ENCODE data around the gene TANGO2. TPM values are rescaled to one million over a fixed set of nuclear protein-coding genes. Genes with fewer than 3 reads are reported as not detected.

TANGO2 gene
- total RNA-seq, 1 donor from 2014 or later: 44.2 TPM

DNA sequence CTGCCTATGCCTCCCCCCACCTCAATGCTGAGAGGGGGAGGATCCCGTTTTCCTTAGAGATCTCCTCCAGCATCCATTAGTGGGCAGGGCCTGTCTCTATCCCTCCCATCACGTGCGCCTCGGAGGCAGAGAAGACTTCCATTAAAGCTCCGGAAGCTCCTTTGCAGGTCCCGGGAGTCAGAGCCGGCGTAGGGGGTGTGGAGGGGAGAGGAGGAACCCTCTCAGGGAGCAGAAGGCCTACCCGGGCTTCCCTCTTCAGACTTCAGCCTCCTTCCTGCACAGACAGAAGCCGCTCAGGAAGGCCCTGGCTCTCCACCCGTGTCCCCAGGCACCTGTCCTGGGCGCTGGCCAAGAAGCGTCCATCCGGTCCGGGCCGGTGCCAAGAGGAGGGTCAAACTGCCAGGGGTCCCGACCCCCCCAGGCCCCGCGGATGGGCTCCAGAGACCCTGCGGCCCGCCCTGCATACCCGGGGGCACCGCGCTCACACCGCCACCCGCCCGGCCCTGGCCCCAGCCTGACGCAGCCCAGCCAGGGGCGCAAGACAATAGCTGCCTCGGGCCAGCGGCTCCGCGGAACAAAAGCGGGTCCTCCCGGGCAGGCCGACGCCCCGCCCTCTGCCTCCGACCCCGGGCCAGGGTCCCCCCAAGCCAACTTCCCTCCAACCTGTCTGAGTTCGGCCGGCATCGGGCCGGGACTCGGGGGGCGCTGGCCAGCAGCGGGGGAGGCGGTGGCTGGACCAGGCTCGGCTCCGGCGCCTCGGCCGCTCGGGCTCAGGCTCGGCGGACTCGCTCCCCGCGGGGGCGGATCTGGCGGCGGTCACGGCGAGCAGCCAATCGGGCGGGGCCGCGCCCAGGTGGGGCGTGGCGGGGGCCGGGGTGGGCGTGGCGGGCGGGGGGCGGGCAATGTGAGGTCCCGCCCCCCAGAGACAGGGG, 34.2 kb upstream of the TANGO2 start:
- FAIRE-seq: no peak
- Histone ChIP-seq H3K36me3 (ENCODE audit: control insufficient read depth, insufficient read depth, low read length) (no peaks in the 10 kb centered on the region), H3K4me3 (ENCODE audit: low read depth, low read length) (peak overlapping the region; percentile 57), H3K27me3 (ENCODE audit: control insufficient read depth, insufficient read depth, low read length) (no peaks in the 10 kb centered on the region)
- DNase-seq (ENCODE audit: low read depth): peak; percentile 37
- TF ChIP-seq, protein P1, sequence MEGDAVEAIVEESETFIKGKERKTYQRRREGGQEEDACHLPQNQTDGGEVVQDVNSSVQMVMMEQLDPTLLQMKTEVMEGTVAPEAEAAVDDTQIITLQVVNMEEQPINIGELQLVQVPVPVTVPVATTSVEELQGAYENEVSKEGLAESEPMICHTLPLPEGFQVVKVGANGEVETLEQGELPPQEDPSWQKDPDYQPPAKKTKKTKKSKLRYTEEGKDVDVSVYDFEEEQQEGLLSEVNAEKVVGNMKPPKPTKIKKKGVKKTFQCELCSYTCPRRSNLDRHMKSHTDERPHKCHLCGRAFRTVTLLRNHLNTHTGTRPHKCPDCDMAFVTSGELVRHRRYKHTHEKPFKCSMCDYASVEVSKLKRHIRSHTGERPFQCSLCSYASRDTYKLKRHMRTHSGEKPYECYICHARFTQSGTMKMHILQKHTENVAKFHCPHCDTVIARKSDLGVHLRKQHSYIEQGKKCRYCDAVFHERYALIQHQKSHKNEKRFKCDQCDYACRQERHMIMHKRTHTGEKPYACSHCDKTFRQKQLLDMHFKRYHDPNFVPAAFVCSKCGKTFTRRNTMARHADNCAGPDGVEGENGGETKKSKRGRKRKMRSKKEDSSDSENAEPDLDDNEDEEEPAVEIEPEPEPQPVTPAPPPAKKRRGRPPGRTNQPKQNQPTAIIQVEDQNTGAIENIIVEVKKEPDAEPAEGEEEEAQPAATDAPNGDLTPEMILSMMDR (IDR thresholded peaks at IDR 0.05; ENCODE audit: insufficient read depth, low read length, severe bottlenecking): no peak

DNA sequence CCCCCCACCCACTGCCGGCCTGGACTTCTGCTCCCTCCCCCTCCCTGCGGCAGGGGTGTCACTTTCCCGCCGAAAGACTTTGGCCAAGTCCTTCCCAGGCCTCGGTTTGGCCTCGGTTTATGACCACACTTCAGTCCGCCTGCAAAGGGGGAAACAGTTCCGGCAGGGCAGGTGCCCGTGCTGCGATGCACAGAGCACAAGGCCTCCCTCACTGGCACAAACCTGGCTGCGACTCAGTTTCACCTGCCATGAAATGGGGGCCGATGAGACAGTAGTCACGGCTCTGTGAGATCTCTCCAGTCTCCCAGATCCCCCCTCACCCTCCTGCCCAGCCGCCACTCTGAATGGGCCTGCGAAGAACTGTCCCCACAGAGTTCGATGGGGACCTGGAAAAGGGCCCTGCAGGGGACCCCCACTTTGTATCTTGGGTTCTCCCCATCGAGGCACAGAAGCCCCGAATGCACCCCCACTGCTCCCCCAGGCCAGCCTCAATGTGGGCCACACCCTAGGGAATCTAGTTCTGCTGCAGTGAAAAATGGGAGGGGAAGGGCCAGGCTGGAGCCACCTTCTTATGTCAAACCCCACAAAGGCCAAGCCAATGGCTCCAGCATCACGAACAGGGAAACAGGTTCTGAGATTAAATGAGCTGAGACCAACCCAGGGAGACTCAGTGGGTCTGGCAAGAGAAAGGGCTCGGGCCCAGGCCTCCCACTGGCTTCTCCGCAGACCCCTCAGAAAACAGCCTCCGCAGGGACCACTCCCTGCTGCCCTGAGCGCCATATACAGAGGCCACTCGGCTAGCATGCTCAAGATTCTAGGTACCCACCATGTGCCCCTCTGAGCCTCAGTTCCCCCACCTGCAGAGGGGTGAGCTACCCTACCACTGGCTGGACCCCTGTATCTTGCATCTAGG, 33.3 kb upstream of the TANGO2 start:
- no peak for DNase-seq (ENCODE audit: low read depth)
- no peak for FAIRE-seq
- H3K36me3 ChIP-seq (ENCODE audit: control insufficient read depth, insufficient read depth, low read length): no peaks in the 10 kb centered on the region
- no peak overlapping the region for H3K4me3 ChIP-seq (ENCODE audit: low read depth, low read length)
- H3K27me3 ChIP-seq (ENCODE audit: control insufficient read depth, insufficient read depth, low read length): no peaks in the 10 kb centered on the region
- TF ChIP-seq, protein P1 (IDR thresholded peaks at IDR 0.05; ENCODE audit: insufficient read depth, low read length, severe bottlenecking): no peak

DNA sequence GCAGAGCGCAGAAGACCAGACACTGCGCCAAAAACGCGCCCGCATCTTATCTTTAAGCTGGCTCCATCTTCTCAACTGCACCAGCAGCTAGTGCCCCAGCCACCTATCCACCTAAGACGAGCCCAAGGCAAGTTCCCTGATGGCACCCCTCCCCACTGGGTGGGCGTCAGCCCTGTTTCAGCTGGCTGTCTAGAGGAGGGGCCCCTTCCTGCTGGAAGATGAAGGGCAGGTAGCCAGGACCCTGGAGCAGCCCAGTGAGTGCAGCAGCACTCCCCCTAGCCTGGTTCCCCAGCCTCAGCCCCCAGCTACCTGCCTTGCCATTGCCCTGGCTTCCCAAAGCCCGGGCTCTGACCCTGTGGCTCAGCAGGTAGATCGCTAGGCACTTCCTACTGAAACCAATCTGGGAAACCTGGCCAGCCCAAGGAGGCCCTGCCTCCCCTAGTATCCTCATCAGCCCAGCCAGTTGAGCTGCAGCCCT, 32.5 kb upstream of the TANGO2 start:
- no peak for DNase-seq (ENCODE audit: low read depth)
- H3K4me3 ChIP-seq (ENCODE audit: low read depth, low read length): no peak overlapping the region
- TF ChIP-seq, protein P1 (IDR thresholded peaks at IDR 0.05; ENCODE audit: insufficient read depth, low read length, severe bottlenecking): no peak
- no peak for FAIRE-seq
- no peaks in the 10 kb centered on the region for H3K36me3 ChIP-seq (ENCODE audit: control insufficient read depth, insufficient read depth, low read length)
- H3K27me3 ChIP-seq (ENCODE audit: control insufficient read depth, insufficient read depth, low read length): no peaks in the 10 kb centered on the region

DNA sequence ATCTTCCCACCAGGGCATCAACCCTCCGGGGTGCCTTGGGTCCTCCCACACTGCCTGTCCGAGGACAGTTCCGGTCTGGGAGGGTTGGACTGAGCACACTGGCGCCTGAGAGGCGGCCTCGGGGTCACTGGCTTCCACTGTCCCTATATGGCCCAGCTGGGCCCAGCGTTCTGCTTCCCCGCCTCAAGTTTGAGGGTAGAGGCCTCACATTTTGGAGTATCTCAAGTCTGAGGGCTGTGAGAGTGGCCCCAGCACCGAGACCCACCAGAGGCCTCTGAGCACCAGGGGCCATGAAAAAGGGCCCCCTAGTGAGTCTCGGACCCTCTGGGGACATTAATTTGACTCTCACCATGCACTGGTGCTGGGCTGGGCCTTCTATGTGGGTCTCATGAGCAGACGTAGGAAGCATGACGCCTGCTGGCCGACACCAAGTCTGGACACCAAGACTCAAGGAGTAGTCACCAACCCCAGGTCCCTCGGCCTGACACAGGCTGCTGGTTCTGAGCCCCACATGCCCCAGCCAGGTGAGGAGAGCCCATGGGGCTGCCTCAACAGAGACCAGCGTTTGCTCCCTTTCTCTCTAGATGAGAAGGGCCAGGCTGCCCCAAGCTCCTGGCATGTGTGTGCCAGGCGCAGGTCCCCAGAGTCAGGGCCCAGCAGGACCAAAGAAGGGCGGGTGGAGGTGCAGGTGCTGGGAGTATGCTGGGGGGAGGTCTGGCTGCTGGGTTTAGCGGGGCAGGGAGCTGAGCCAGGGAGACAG, 31.8 kb upstream of the TANGO2 start:
- no peak for DNase-seq (ENCODE audit: low read depth)
- FAIRE-seq: no peak
- no peaks in the 10 kb centered on the region for H3K36me3 ChIP-seq (ENCODE audit: control insufficient read depth, insufficient read depth, low read length)

DNA sequence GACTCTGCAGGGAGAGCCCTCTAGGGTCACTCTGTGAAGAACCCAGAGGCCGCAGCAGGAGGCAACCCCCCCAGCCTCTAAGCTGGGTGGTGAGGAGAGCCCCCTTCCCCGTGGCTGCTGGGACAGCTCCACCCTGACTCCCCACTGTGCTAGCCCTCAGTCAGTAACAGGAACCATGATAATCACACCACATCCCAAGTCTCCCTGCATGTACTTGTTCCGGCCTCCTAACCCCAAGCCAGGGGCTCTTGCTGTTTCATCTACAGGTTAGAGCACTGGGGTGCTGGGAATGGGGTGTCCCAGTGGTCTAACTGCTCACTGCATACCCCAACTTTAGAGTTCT, 31.2 kb upstream of the TANGO2 start:
- H3K36me3 ChIP-seq (ENCODE audit: control insufficient read depth, insufficient read depth, low read length): no peaks in the 10 kb centered on the region

More for the DNA sequence above, 31.8 kb upstream of the TANGO2 start:
- Histone ChIP-seq H3K27me3 (ENCODE audit: control insufficient read depth, insufficient read depth, low read length) (no peaks in the 10 kb centered on the region), H3K4me3 (ENCODE audit: low read depth, low read length) (no peak overlapping the region)
- TF ChIP-seq, protein P1 (IDR thresholded peaks at IDR 0.05; ENCODE audit: insufficient read depth, low read length, severe bottlenecking): no peak

More for the DNA sequence above, 31.2 kb upstream of the TANGO2 start:
- FAIRE-seq (no peak), DNase-seq (ENCODE audit: low read depth) (no peak)
- H3K4me3 ChIP-seq (ENCODE audit: low read depth, low read length): no peak overlapping the region
- no peaks in the 10 kb centered on the region for H3K27me3 ChIP-seq (ENCODE audit: control insufficient read depth, insufficient read depth, low read length)
- TF ChIP-seq, protein P1 (IDR thresholded peaks at IDR 0.05; ENCODE audit: insufficient read depth, low read length, severe bottlenecking): no peak
